Activated gamma-delta T cell treated with Interleukin-2 at 50 U/mL for 16 hours (primary cell): ENCODE data around the gene NPTX2.
"Not testable (repeated sequence)": the region's sequence is repeated elsewhere in the genome, so short reads cannot be mapped to it uniquely, and the experiment has no call there.

Experiments used
- DNase-seq: peaks from one replicate; pipeline ENCODE4 v3.0.0-alpha.2; 2020

The NPTX2 gene

DNA sequence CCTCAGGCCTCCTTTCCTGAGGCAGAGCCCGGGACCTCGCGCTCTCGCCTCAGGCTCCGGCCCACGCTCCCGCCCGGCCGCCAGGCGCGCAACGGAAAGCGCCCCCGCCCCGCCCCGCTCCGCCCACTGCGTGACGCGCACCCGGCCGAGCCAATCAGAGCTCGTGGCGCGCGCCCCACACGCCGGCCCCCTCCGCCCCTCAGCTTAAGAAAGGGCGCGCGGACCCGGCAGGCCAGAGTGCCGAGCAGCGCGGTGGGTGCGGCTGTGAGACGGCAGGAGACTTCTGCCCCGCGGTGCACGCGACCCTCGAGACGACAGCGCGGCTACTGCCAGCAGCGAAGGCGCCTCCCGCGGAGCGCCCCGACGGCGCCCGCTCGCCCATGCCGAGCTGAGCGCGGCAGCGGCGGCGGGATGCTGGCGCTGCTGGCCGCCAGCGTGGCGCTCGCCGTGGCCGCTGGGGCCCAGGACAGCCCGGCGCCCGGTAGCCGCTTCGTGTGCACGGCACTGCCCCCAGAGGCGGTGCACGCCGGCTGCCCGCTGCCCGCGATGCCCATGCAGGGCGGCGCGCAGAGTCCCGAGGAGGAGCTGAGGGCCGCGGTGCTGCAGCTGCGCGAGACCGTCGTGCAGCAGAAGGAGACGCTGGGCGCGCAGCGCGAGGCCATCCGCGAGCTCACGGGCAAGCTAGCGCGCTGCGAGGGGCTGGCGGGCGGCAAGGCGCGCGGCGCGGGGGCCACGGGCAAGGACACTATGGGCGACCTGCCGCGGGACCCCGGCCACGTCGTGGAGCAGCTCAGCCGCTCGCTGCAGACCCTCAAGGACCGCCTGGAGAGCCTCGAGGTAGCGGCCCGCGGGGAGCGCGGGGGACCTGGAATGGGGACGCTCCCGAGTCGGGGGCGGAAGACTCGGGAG is at the start of gene NPTX2:
Gene NPTX2 (plus strand): TSS at position 235 of the 909 bp plus-strand sequence. CDS start 177 bp downstream, at position 412.
- DNase-seq = no peak

- DNase-seq = no peak
These were observed 49.1 kb upstream of the NPTX2 start for GRCh38 chr7:98567991-98568390.

- no peak for DNase-seq
These were observed 48.2 kb upstream of the NPTX2 start for GRCh38 chr7:98568891-98569290.

GRCh38 chr7:98569691-98570337 is 47.3 kb upstream of the NPTX2 start:
- no peak for DNase-seq

DNA sequence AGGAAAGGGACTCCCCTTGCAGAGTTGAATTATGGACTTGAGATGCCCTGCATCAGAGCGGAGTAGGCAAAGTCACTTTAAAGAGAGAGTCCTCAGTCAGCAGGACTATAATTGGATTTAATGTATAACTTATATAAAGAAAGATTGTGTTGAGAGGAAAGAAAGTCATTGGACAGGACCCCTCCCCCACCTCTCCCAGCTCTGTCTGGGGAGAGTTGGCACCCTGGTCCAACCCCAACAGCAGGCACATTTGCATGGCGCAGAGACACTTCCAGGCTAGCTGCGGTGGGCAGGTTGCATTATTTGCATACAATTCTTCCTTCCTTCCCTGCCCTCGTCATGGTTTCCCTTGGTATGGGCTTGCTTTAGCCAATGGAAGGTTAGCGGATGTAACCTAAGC is 46.1 kb upstream of the NPTX2 start:
- no peak for DNase-seq

GRCh38 chr7:98571986-98572385 is 45.1 kb upstream of the NPTX2 start:
- no peak for DNase-seq

DNA sequence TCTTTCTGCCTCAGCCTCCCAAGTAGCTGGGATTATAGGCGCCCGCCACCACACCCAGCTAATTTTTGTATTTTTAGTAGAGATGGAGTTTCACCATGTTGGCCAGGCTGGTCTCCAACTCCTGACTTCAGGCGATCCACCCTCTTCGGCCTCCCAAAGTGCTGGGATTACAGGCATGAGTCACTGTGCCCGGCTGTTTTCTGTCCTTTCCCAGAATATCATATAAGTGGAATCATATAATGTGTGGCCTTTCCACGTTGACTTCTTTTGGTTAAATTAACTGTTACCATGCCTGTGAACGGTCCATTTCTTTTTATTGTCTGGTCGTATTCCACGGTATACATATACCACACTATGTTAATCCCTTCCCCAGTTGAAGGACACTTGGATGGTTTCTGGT is 44.4 kb upstream of the NPTX2 start:
- DNase-seq = not testable (repeated sequence)

GRCh38 chr7:98573816-98574215 is 43.3 kb upstream of the NPTX2 start:
- no peak for DNase-seq

DNA sequence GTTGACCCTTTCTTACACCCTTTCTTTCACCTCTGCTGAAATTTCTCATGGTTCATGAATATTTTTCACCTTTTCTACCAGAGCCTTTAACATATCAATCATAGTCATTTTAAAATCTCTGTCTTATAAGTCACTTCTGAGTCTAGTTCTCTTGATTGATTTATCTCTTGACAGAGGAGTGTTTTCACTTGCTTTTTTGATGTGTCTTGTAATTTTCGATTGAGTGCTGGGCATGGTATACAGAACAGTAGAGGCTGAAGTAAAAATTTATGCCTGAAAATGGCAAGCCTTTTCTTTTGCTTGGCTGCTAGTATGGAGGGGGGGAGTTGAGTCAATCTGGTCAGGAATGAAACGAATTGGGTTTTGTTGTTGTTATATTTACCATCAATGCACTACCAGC is 41.2 kb upstream of the NPTX2 start:
- no peak for DNase-seq

- DNase-seq = no peak
These were observed 32.3 kb upstream of the NPTX2 start for GRCh38 chr7:98584830-98585229.

DNA sequence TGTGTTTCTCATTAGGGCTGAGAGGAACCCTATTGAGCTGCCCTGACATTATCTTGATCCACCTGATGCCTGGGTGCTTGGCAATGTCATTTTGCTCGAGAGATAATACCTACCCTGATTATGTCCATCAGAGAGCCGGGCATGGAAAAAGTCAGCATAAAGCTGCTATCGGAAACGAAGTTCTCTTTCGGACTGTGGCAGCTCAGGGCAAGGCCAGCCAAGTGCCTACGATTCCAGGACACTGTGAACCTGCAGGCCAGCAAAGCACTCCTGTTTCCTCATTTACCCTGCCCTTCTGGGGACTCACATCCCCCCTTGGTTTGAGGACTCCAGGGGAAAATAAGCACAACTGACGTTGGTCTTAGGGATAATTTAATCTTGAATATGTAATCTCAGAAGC is 25.2 kb upstream of the NPTX2 start:
- DNase-seq = no peak

GRCh38 chr7:98594348-98594747 is 22.7 kb upstream of the NPTX2 start:
- DNase-seq = no peak

GRCh38 chr7:98594787-98595186 is 22.3 kb upstream of the NPTX2 start:
- no peak for DNase-seq

- no peak for DNase-seq
These were observed 18.1 kb upstream of the NPTX2 start for GRCh38 chr7:98598846-98599615.

GRCh38 chr7:98599886-98600285 is 17.2 kb upstream of the NPTX2 start:
- DNase-seq = no peak

DNA sequence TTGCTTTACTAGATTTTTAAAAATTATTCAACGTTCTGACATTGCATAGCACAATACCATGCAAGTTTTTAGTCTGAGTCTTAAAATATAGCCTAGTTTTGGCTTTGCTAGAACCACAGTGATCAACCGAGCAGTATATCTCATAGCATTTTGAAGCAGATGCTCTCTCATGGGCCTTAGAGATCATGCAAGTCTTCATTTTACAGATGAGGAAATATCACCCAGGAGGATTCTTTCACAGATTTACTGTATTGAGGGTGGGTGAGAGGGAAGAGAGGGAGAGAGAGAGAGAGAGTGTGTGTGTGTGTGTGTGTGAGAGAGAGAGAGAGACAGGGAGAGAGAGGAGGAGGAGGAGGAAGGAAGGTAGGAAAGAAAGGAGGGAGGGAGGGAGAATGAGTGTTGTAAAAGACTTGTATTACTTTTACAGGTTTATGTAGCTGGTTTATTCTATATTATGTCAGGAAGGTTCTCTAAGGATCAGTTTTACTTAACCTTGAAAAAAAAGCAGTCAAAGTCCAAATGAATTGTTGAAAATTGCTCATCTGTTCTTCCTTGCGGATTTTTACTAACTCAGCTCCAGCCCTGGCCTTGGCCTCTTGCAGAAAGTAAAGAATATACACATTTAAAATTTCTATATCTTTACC is 14.2 kb upstream of the NPTX2 start:
- no peak for DNase-seq

- no peak for DNase-seq
These were observed 13.7 kb upstream of the NPTX2 start for GRCh38 chr7:98603399-98603788.

GRCh38 chr7:98613601-98614425 is 3.3 kb upstream of the NPTX2 start:
- no peak for DNase-seq

GRCh38 chr7:98616381-98617050 is 569 bp upstream of the NPTX2 start:
- DNase-seq = no peak

GRCh38 chr7:98617960-98618418 is 904 bp downstream of the NPTX2 start:
- no peak for DNase-seq

DNA sequence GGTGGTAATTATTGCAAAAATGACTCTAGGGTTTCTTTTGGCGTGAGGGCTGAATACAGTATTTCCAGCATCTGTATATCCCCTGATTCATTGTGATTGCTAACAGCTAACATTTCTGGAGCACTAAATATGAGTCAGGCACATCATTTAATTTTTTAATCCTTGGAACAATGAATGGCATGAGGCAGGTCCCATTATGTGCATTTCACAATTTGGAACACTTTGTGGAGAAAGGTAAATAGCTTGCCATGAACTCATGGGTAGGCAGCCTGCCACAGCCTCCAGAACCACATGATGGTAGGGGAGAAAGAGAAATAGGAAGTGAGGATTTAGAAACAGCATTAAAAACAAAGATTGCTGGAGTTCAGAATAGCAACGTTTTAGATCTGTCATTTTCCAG is 1.7 kb downstream of the NPTX2 start:
- DNase-seq = no peak
